A673 (cell line): ENCODE results near the gene CAPN9. TPM values are rescaled to one million over a fixed set of nuclear protein-coding genes. Genes with fewer than 3 reads are reported as not detected.

Source experiments
- BruUV-seq: library from RNA; stranded (reverse); fragments of 400-500 nt; replicated peaks from 2 replicates; lab custom pipeline; 2021; lab: Mats Ljungman, UMichigan
- CTCF ChIA-PET: fragments of 300-600 bp; sonication (Branson Sonifier 250); formaldehyde crosslinking; loops from one replicate; lab custom pipeline; 2022; ENCODE audit warnings: antibody characterized with exemption; lab: Charles Lee
- POLR2A ChIA-PET: fragments of 300-600 bp; sonication (Branson Sonifier 250); formaldehyde crosslinking; loops from one replicate; lab custom pipeline; 2022; ENCODE audit warnings: antibody characterized with exemption; ENCODE audit not compliant: low non-redundant PET; lab: Charles Lee
- DNase-seq: peaks from one replicate; pipeline ENCODE4 v3.0.0-alpha.2; 2015; ENCODE audit warnings: low spot score
- H3K27ac ChIP-seq: fragments of 200-600 bp; sonication (generic); 2 replicates; pipeline ENCODE4 v1.5.1; 2016; ENCODE audit warnings: mixed run types, low read depth, mild to moderate bottlenecking, mixed read lengths, antibody characterized with exemption, low read length; ENCODE audit not compliant: poor library complexity, severe bottlenecking
- H3K27me3 ChIP-seq: fragments of 200-600 bp; sonication (generic); replicated peaks from 2 replicates; pipeline ENCODE4 v1.6.1; 2017; ENCODE audit warnings: mixed run types, low read depth, mild to moderate bottlenecking, mixed read lengths, antibody characterized with exemption, low read length; ENCODE audit not compliant: insufficient read depth, poor library complexity
- H3K36me3 ChIP-seq: fragments of 200-600 bp; sonication (generic); 2 replicates; pipeline ENCODE4 v1.6.1; 2016; ENCODE audit warnings: mixed run types, mild to moderate bottlenecking, mixed read lengths, antibody characterized with exemption, low read length; ENCODE audit not compliant: insufficient read depth, poor library complexity, severe bottlenecking
- H3K4me1 ChIP-seq: fragments of 200-600 bp; sonication (generic); 2 replicates; pipeline ENCODE4 v1.6.1; 2017; ENCODE audit warnings: mixed run types, mild to moderate bottlenecking, mixed read lengths, antibody characterized with exemption, low read length; ENCODE audit not compliant: insufficient read depth, poor library complexity, severe bottlenecking
- H3K4me3 ChIP-seq: fragments of 200-600 bp; sonication (generic); 2 replicates; pipeline ENCODE4 v1.5.1; 2016; ENCODE audit warnings: low read depth, mixed run types, mild to moderate bottlenecking, mixed read lengths, low read length; ENCODE audit not compliant: poor library complexity, severe bottlenecking
- H3K9me3 ChIP-seq: fragments of 200-600 bp; sonication (generic); 2 replicates; pipeline ENCODE4 v1.6.1; 2016; ENCODE audit warnings: mixed run types, low read depth, mild to moderate bottlenecking, mixed read lengths, antibody characterized with exemption, low read length; ENCODE audit not compliant: poor library complexity, severe bottlenecking
- CTCF ChIP-seq: fragments of 300-800, 200-600 bp; sonication (generic); conservative IDR thresholded peaks from 2 replicates; pipeline ENCODE4 v1.5.1; 2017; ENCODE audit warnings: low read depth, mild to moderate bottlenecking, antibody characterized with exemption, low read length, moderate library complexity, mixed read lengths
- EZH2 ChIP-seq: fragments of 200-600 bp; sonication (generic); IDR thresholded peaks from 2 replicates; pipeline ENCODE4 v1.6.1; 2017; ENCODE audit warnings: borderline replicate concordance, low read depth, mild to moderate bottlenecking, mixed read lengths, antibody characterized with exemption, low read length; ENCODE audit not compliant: poor library complexity, severe bottlenecking
- intact Hi-C: fragments of 100-400 bp; cut with micrococcal nuclease; formaldehyde crosslinking; loops from one replicate; pipeline ENCODE4 v1.10.0; 2022; ENCODE audit not compliant: unreplicated experiment
- total RNA-seq: library from RNA; stranded (reverse); gene quantifications from 2 replicates; pipeline ENCODE4 v1.2.3, GENCODE V29; 2021

The CAPN9 gene
- total RNA-seq, 1 experiment from 2014 or later = not detected

GRCh38 chr1:230701895-230702768, 45.1 kb upstream of the CAPN9 start:
- Histone ChIP-seq H3K27ac (no peak overlapping the region), H3K4me1 (no peaks in the 10 kb centered on the region), H3K27me3 (no peaks in the 10 kb centered on the region), H3K4me3 (no peak overlapping the region), H3K9me3 (no peaks in the 10 kb centered on the region), H3K36me3 (no peaks in the 10 kb centered on the region)
- ChIA-PET CTCF (no interaction called here), POLR2A (no interaction called here)
- BruUV-seq = no TSS peak
- intact Hi-C loops = no loop called here
- DNase-seq = no peak
- no peak for TF ChIP-seq EZH2
- no peak for TF ChIP-seq CTCF

GRCh38 chr1:230702934-230703678, 44.1 kb upstream of the CAPN9 start:
- no peak for DNase-seq
- Histone ChIP-seq H3K27ac (no peak overlapping the region), H3K4me3 (no peak overlapping the region), H3K9me3 (no peaks in the 10 kb centered on the region), H3K36me3 (no peaks in the 10 kb centered on the region), H3K27me3 (no peaks in the 10 kb centered on the region), H3K4me1 (no peaks in the 10 kb centered on the region)
- no TSS peak for BruUV-seq
- POLR2A ChIA-PET = interaction anchor here (0.6 kb wide), 1 partner anchor 1060 kb away, joined by 3 read pairs; no protein-coding TSS in a partner anchor
- no peak for TF ChIP-seq CTCF
- TF ChIP-seq EZH2 = no peak
- CTCF ChIA-PET = no interaction called here
- intact Hi-C loops = no loop called here

GRCh38 chr1:230703679-230704385, 43.4 kb upstream of the CAPN9 start:
- DNase-seq = no peak
- Histone ChIP-seq H3K9me3 (no peaks in the 10 kb centered on the region), H3K27me3 (no peaks in the 10 kb centered on the region), H3K4me1 (no peaks in the 10 kb centered on the region), H3K4me3 (no peak overlapping the region), H3K36me3 (no peaks in the 10 kb centered on the region), H3K27ac (no peak overlapping the region)
- intact Hi-C loops = no loop called here
- ChIA-PET POLR2A (interaction anchor here (0.6 kb wide), 1 partner anchor 1060 kb away, joined by 3 read pairs; no protein-coding TSS in a partner anchor), CTCF (no interaction called here)
- BruUV-seq = no TSS peak
- no peak for TF ChIP-seq EZH2
- TF ChIP-seq CTCF = no peak
